H1 (cell line): ENCODE data around the gene DPH6. TPM values are rescaled to one million over a fixed set of nuclear protein-coding genes. Genes with fewer than 3 reads are reported as not detected.

ENCODE experiments used
- CTCF ChIA-PET: fragments of 300-600 bp; sonication (Branson Sonifier 250); formaldehyde crosslinking; loops from one replicate; lab custom pipeline; 2021; ENCODE audit not compliant: partially characterized antibody; lab: Charles Lee
- POLR2A ChIA-PET: fragments of 300-600 bp; sonication (Branson Sonifier 250); formaldehyde crosslinking; loops from one replicate; lab custom pipeline; 2021; ENCODE audit warnings: inconsistent platforms; ENCODE audit not compliant: partially characterized antibody; lab: Charles Lee
- DNase-seq, 2 experiments: peaks; one replicate each; pipeline versions ENCODE4 v3.0.0 to v3.0.0-alpha.2; 2010 to 2022; ENCODE audit warnings: low spot score in 2 of 2, low read depth in 1 of 2, mixed read lengths in 1 of 2
- FAIRE-seq: peaks from 2 replicates; lab custom pipeline; 2011; peaks lifted over from hg19 to GRCh38; lab: Jason Lieb, UNC
- H2AFZ ChIP-seq: 2 replicates; pipeline ENCODE4 v1.8.1; 2012; ENCODE audit warnings: low read length, inconsistent platforms
- H2AK5ac ChIP-seq: 2 replicates; pipeline ENCODE4 v1.6.1; 2013; ENCODE audit warnings: low read depth, low read length
- H2BK120ac ChIP-seq: replicated peaks from 2 replicates; pipeline ENCODE3; 2013; ENCODE audit warnings: low read depth, low read length, inconsistent platforms
- H2BK12ac ChIP-seq: 2 replicates; pipeline ENCODE4 v1.6.1; 2013; ENCODE audit warnings: low read depth, low read length
- H2BK15ac ChIP-seq: 2 replicates; pipeline ENCODE4 v1.6.1; 2013; ENCODE audit warnings: low read length
- H2BK20ac ChIP-seq: 2 replicates; pipeline ENCODE4 v1.6.1; 2013; ENCODE audit warnings: low read length
- H2BK5ac ChIP-seq: 2 replicates; pipeline ENCODE4 v1.6.1; 2013; ENCODE audit warnings: low read depth, low read length
- H3K14ac ChIP-seq: 2 replicates; pipeline ENCODE4 v1.6.1; 2013; ENCODE audit warnings: inconsistent platforms; ENCODE audit not compliant: insufficient read length
- H3K18ac ChIP-seq: 2 replicates; pipeline ENCODE4 v1.6.1; 2013; ENCODE audit warnings: low read length; ENCODE audit errors: extremely low read depth
- H3K23ac ChIP-seq: 2 replicates; pipeline ENCODE4 v1.6.1; 2013; ENCODE audit warnings: inconsistent platforms; ENCODE audit not compliant: insufficient read length
- H3K23me2 ChIP-seq: 2 replicates; pipeline ENCODE4 v1.6.1; 2013; ENCODE audit warnings: low read depth, low read length
- H3K27ac ChIP-seq: 2 replicates; pipeline ENCODE4 v1.6.1; 2011; ENCODE audit warnings: low read depth, low read length, inconsistent platforms
- H3K27me3 ChIP-seq, 4 experiments: replicated peaks in 1 of 4; 1 replicate in 1 of 4; 2 replicates in 3 of 4; pipeline versions ENCODE4 v1.6.1 to v1.8.1; 2011 to 2013; ENCODE audit warnings: low read length in 3 of 4, mild to moderate bottlenecking in 3 of 4, inconsistent platforms in 2 of 4, mixed read lengths in 2 of 4, moderate library complexity in 1 of 4; ENCODE audit not compliant: control insufficient read depth in 3 of 4, insufficient read depth in 3 of 4; ENCODE audit errors: extremely low read depth in 1 of 4
- H3K36me3 ChIP-seq, 4 experiments: 2 replicates each; pipeline versions ENCODE4 v1.6.1 to v1.8.1; 2011 to 2013; ENCODE audit warnings: mild to moderate bottlenecking in 4 of 4, low read length in 3 of 4, moderate library complexity in 2 of 4, control low read depth in 1 of 4, inconsistent platforms in 1 of 4; ENCODE audit not compliant: insufficient read depth in 4 of 4, control insufficient read depth in 2 of 4
- H3K4ac ChIP-seq: replicated peaks from 2 replicates; pipeline ENCODE3; 2013; ENCODE audit warnings: low read length, low read depth, mixed read lengths, inconsistent platforms; ENCODE audit not compliant: insufficient read length
- H3K4me1 ChIP-seq, 4 experiments: replicated peaks in 1 of 4; 1 replicate in 1 of 4; 2 replicates in 3 of 4; pipeline versions ENCODE4 v1.6.1 to v1.8.1; 2011 to 2013; ENCODE audit warnings: low read length in 3 of 4, inconsistent platforms in 2 of 4, mixed read lengths in 1 of 4; ENCODE audit not compliant: insufficient read depth in 4 of 4, control insufficient read depth in 3 of 4
- H3K4me2 ChIP-seq, 2 experiments: 2 replicates each; pipeline versions ENCODE4 v1.6.1 to v1.8.1; 2011 to 2013; ENCODE audit warnings: low read depth in 2 of 2, low read length in 2 of 2, control low read depth in 1 of 2, inconsistent platforms in 1 of 2, mild to moderate bottlenecking in 1 of 2; ENCODE audit not compliant: insufficient read depth in 1 of 2
- H3K4me3 ChIP-seq, 4 experiments: fragments of 200-600, 300-600 bp in 1 of 4; sonication (generic), shearing (Covaris generic), sonication (Bioruptor Twin) in 1 of 4; 2 replicates each; pipeline versions ENCODE4 v1.5.1 to v1.8.1; 2011 to 2016; ENCODE audit warnings: low read length in 4 of 4, low read depth in 3 of 4, control low read depth in 2 of 4, inconsistent platforms in 2 of 4, mild to moderate bottlenecking in 2 of 4, mixed read lengths in 1 of 4, moderate library complexity in 1 of 4; ENCODE audit not compliant: insufficient read depth in 2 of 4; ENCODE audit errors: extremely low read depth in 1 of 4
- H3K56ac ChIP-seq: replicated peaks from 2 replicates; pipeline ENCODE3; 2013; ENCODE audit warnings: low read depth, mild to moderate bottlenecking, mixed read lengths, low read length, inconsistent platforms; ENCODE audit not compliant: insufficient read length
- H3K79me1 ChIP-seq: 2 replicates; pipeline ENCODE4 v1.6.1; 2013; ENCODE audit warnings: low read depth, low read length, control low read depth
- H3K79me2 ChIP-seq, 2 experiments: 2 replicates each; pipeline versions ENCODE4 v1.6.1 to v1.8.1; 2012 to 2013; ENCODE audit warnings: low read length in 2 of 2, mild to moderate bottlenecking in 2 of 2, inconsistent platforms in 1 of 2; ENCODE audit not compliant: insufficient read depth in 2 of 2, control insufficient read depth in 1 of 2
- H3K9ac ChIP-seq, 4 experiments: replicated peaks in 1 of 4; 1 replicate in 1 of 4; 2 replicates in 3 of 4; pipeline versions ENCODE4 v1.6.1 to v1.8.1; 2011 to 2013; ENCODE audit warnings: low read depth in 3 of 4, low read length in 3 of 4, control low read depth in 2 of 4, mild to moderate bottlenecking in 2 of 4, moderate library complexity in 2 of 4, inconsistent platforms in 1 of 4; ENCODE audit errors: extremely low read depth in 1 of 4
- H3K9me3 ChIP-seq, 2 experiments: 2 replicates each; pipeline versions ENCODE4 v1.6.1 to v1.8.1; 2012 to 2013; ENCODE audit warnings: mild to moderate bottlenecking in 2 of 2, moderate library complexity in 2 of 2, control low read depth in 1 of 2, inconsistent platforms in 1 of 2, low read depth in 1 of 2, low read length in 1 of 2, mixed read lengths in 1 of 2; ENCODE audit not compliant: insufficient read depth in 2 of 2
- H4K20me1 ChIP-seq, 2 experiments: replicated peaks in 1 of 2; 2 replicates each; pipeline versions ENCODE3 to v1.8.1; 2011 to 2013; ENCODE audit warnings: inconsistent platforms in 2 of 2, low read length in 2 of 2, mild to moderate bottlenecking in 1 of 2; ENCODE audit not compliant: insufficient read depth in 2 of 2, control insufficient read depth in 1 of 2
- H4K5ac ChIP-seq: 2 replicates; pipeline ENCODE4 v1.6.1; 2013; ENCODE audit warnings: low read length, low read depth, mixed read lengths, inconsistent platforms; ENCODE audit not compliant: insufficient read length
- H4K8ac ChIP-seq: 2 replicates; pipeline ENCODE4 v1.8.0; 2013; ENCODE audit warnings: mild to moderate bottlenecking, moderate library complexity, low read length, inconsistent platforms; ENCODE audit not compliant: insufficient read depth; ENCODE audit errors: extremely low read depth
- H4K91ac ChIP-seq: replicated peaks from 2 replicates; pipeline ENCODE3; 2013; ENCODE audit warnings: low read length, mixed read lengths, inconsistent platforms; ENCODE audit not compliant: insufficient read length
- CEBPB ChIP-seq: IDR thresholded peaks from 2 replicates; pipeline ENCODE4 v1.6.1; 2012; ENCODE audit warnings: low read depth, low read length
- CHD2 ChIP-seq: IDR thresholded peaks from 2 replicates; pipeline ENCODE4 v1.6.1; 2012; ENCODE audit warnings: low read length, improper control_type of control experiment
- EZH2 ChIP-seq: fragments of 200-600 bp; sonication (generic); IDR thresholded peaks from 2 replicates; pipeline ENCODE4 v1.7.1; 2012; ENCODE audit warnings: low read depth, mild to moderate bottlenecking, moderate library complexity, low read length, inconsistent platforms; ENCODE audit not compliant: severe bottlenecking
- HDAC6 ChIP-seq: IDR thresholded peaks from one replicate; pipeline ENCODE4 v1.7.1; 2012; ENCODE audit warnings: low read depth, mild to moderate bottlenecking, inconsistent platforms, low read length, moderate library complexity
- JUND ChIP-seq: IDR thresholded peaks from 2 replicates; pipeline ENCODE4 v1.6.1; 2011; ENCODE audit warnings: mild to moderate bottlenecking, improper control_type of control experiment, low read length
- NANOG ChIP-seq: IDR thresholded peaks from 2 replicates; pipeline ENCODE4 v1.6.1; 2011; ENCODE audit warnings: low read length, low read depth, mild to moderate bottlenecking, inconsistent platforms; ENCODE audit not compliant: insufficient read depth, poor library complexity, severe bottlenecking
- POLR2A ChIP-seq, 2 experiments: IDR thresholded peaks; 1 replicate in 1 of 2; 2 replicates in 1 of 2; pipeline ENCODE4 v1.6.1; 2011; ENCODE audit warnings: low read depth in 2 of 2, low read length in 2 of 2, mild to moderate bottlenecking in 2 of 2; ENCODE audit errors: control extremely low read depth in 1 of 2
- SIX5 ChIP-seq: IDR thresholded peaks from 2 replicates; pipeline ENCODE4 v1.6.1; 2011; ENCODE audit warnings: mild to moderate bottlenecking, low read depth, low read length
- SP1 ChIP-seq: IDR thresholded peaks from 2 replicates; pipeline ENCODE4 v1.6.1; 2011; ENCODE audit warnings: low read depth, low read length
- SUZ12 ChIP-seq: fragments of 200-600 bp; sonication (generic); IDR thresholded peaks from 2 replicates; pipeline ENCODE4 v1.6.1; 2012; ENCODE audit warnings: mild to moderate bottlenecking, inconsistent platforms, low read length, moderate library complexity, mixed read lengths
- TAF1 ChIP-seq: IDR thresholded peaks from 2 replicates; pipeline ENCODE4 v1.6.1; 2011; ENCODE audit warnings: mild to moderate bottlenecking, low read depth, low read length
- WGBS, 2 experiments: shearing (Covaris generic) in 1 of 2; methylation state at CpG; one replicate each; pipeline versions ENCODE4 v1.1.6 to v1.1.7; 2013 to 2015; ENCODE audit warnings: low lambda C conversion rate in 2 of 2, mixed read lengths in 2 of 2, inconsistent platforms in 1 of 2, low coverage in 1 of 2, missing lambda C conversion rate in 1 of 2; ENCODE audit not compliant: insufficient replicate concordance in 2 of 2, insufficient coverage in 1 of 2, insufficient read length in 1 of 2; ENCODE audit errors: extremely low coverage in 1 of 2, missing lambda C conversion rate in 1 of 2; 5-methylcytosine and 5-hydroxymethylcytosine counted together
- polyA plus RNA-seq, 7 experiments: library from polyadenylated mRNA; depleted of rRNA in 3 of 7; stranded (reverse) in 5 of 7; unstranded in 2 of 7; fragments of >200 nt in 5 of 7; fragments of 200-250 nt in 2 of 7; gene quantifications; 1 replicate in 5 of 7; 2 replicates in 1 of 7; 4 replicates in 1 of 7; pipeline versions ENCODE4 v1.2.1 to v1.2.3, GENCODE V29; 2011 to 2013; ENCODE audit warnings: missing spikeins in 2 of 7, mixed read lengths in 2 of 7
- total RNA-seq: library from RNA; stranded (reverse); fragmentation: NEBNext Ultra II Directional; extraction: Animal tissue kit (Norgen Biotek cat#: 25700); gene quantifications from 2 replicates; pipeline ENCODE4 v1.2.1, GENCODE V29; 2021
- TF ChIP-seq, protein P1 (sequence below): IDR thresholded peaks from 2 replicates; pipeline ENCODE4 v1.6.1; 2012; ENCODE audit warnings: low read length, inconsistent platforms
- TF ChIP-seq, protein P2 (sequence below): IDR thresholded peaks from 2 replicates; pipeline ENCODE4 v1.6.1; 2012; ENCODE audit warnings: inconsistent platforms

Gene DPH6
- total and polyA plus RNA-seq, 2 of the 8 experiments (the other 6 are each of a cell fraction or from before 2014, with no cell fraction given): 21.6 to 30.5 TPM

DNA sequence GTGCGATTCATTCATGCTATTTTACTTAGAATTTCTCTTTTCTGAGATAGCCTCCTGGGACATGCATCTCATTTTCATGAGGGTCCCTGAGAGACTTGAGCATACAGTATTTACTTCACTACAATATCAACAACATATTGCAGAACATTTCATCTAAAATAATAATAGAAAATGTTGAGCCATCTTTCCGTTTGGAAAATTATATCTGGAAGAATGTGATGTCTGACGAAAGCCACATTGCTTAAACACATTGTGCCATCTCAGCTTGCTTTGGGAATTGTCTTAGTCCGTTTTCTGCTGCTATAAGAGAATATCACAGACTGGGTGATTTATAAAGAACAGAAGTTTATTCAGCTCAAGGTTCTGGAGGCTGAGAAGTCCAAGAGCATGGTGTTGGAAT is 55.5 kb downstream of the DPH6 start:
- Histone ChIP-seq H3K23ac (no peak overlapping the region), H4K20me1 (no peaks in the 10 kb centered on the region), H2BK5ac (no peak overlapping the region), H2BK20ac (no peak overlapping the region), H3K4me1 (no peaks in the 10 kb centered on the region), H4K91ac (no peak overlapping the region), H3K4me3 (no peak overlapping the region), H4K8ac (no peak overlapping the region), H4K5ac (no peak overlapping the region), H2AFZ (no peak overlapping the region), H3K79me1 (no peaks in the 10 kb centered on the region), H2AK5ac (no peak overlapping the region), H3K56ac (no peak overlapping the region), H3K18ac (no peak overlapping the region), H3K14ac (no peak overlapping the region), H3K23me2 (no peaks in the 10 kb centered on the region), H3K4ac (no peak overlapping the region), H3K4me2 (no peak overlapping the region), H2BK12ac (no peak overlapping the region), H3K27me3 (no peaks in the 10 kb centered on the region), H3K36me3 (peaks cover 0 to 3% (median 0%) of the 10 kb centered on the region in 4 experiments; a peak in 3 of 8 replicates), H3K9me3 (peaks cover 22 to 23% of the 10 kb centered on the region in 2 experiments; a peak in 3 of 4 replicates), H2BK15ac (no peak overlapping the region), H3K79me2 (no peaks in the 10 kb centered on the region), H2BK120ac (no peak overlapping the region), H3K27ac (no peak overlapping the region), H3K9ac (no peak overlapping the region)
- 95% methylated on average over 4 of the region's 4 CpGs; no CpG with 5 or more reads in 1 of the 2 experiments for WGBS, 2 experiments
- CTCF ChIA-PET: no interaction called here
- FAIRE-seq: no peak
- no peak for DNase-seq
- POLR2A ChIA-PET: interaction anchor here (0.6 kb wide), 1 partner anchor 8 kb away, joined by 5 read pairs; no protein-coding TSS in a partner anchor
- TF ChIP-seq SP1: no peak
- no peak for TF ChIP-seq EZH2
- TF ChIP-seq JUND: no peak
- TF ChIP-seq, protein P1, sequence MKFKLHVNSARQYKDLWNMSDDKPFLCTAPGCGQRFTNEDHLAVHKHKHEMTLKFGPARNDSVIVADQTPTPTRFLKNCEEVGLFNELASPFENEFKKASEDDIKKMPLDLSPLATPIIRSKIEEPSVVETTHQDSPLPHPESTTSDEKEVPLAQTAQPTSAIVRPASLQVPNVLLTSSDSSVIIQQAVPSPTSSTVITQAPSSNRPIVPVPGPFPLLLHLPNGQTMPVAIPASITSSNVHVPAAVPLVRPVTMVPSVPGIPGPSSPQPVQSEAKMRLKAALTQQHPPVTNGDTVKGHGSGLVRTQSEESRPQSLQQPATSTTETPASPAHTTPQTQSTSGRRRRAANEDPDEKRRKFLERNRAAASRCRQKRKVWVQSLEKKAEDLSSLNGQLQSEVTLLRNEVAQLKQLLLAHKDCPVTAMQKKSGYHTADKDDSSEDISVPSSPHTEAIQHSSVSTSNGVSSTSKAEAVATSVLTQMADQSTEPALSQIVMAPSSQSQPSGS: no peak
- no peak for TF ChIP-seq NANOG
- TF ChIP-seq SIX5: no peak
- TF ChIP-seq CEBPB: no peak
- TF ChIP-seq TAF1: no peak
- TF ChIP-seq CHD2: no peak
- TF ChIP-seq HDAC6: no peak
- TF ChIP-seq, protein P2, sequence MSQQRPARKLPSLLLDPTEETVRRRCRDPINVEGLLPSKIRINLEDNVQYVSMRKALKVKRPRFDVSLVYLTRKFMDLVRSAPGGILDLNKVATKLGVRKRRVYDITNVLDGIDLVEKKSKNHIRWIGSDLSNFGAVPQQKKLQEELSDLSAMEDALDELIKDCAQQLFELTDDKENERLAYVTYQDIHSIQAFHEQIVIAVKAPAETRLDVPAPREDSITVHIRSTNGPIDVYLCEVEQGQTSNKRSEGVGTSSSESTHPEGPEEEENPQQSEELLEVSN: no peak
- no peak for TF ChIP-seq POLR2A (IDR thresholded peaks at IDR 0.05; ENCODE audit: control extremely low read depth in 1 of 2, low read depth in 2 of 2, low read length in 2 of 2)
- no peak for TF ChIP-seq SUZ12
